Mesendoderm (in vitro differentiated cells): Measurements from ENCODE around the gene SPTLC3.

ENCODE experiments used
- DNase-seq: peaks from one replicate; pipeline ENCODE4 v3.0.0; 2013
- H2AK5ac ChIP-seq: 2 replicates; pipeline ENCODE4 v1.6.1; 2013; ENCODE audit warnings: low read length, inconsistent platforms
- H2BK120ac ChIP-seq: 2 replicates; pipeline ENCODE4 v1.6.1; 2013; ENCODE audit warnings: low read depth, mild to moderate bottlenecking, low read length, moderate library complexity, mixed read lengths
- H2BK15ac ChIP-seq: replicated peaks from 2 replicates; pipeline ENCODE4 v1.6.1; 2013; ENCODE audit warnings: low read depth, mild to moderate bottlenecking, moderate library complexity
- H2BK5ac ChIP-seq: 2 replicates; pipeline ENCODE4 v1.6.1; 2013; ENCODE audit warnings: low read length, inconsistent platforms
- H3K18ac ChIP-seq: 2 replicates; pipeline ENCODE4 v1.6.1; 2013; ENCODE audit warnings: mild to moderate bottlenecking, low read length, mixed read lengths
- H3K23ac ChIP-seq: one replicate; pipeline ENCODE4 v1.6.1; 2013; ENCODE audit warnings: low read length
- H3K27ac ChIP-seq: 2 replicates; pipeline ENCODE4 v1.5.1; 2013; ENCODE audit warnings: low read depth, mild to moderate bottlenecking, inconsistent platforms, low read length, moderate library complexity
- H3K27me3 ChIP-seq: 2 replicates; pipeline ENCODE4 v1.6.1; 2013; ENCODE audit warnings: low read length, control low read depth, mild to moderate bottlenecking, inconsistent platforms; ENCODE audit not compliant: insufficient read depth, poor library complexity
- H3K36me3 ChIP-seq: 2 replicates; pipeline ENCODE4 v1.6.1; 2013; ENCODE audit warnings: low read length, inconsistent platforms; ENCODE audit not compliant: control insufficient read depth, insufficient read depth
- H3K4ac ChIP-seq: one replicate; pipeline ENCODE4 v1.6.1; 2013; ENCODE audit warnings: low read depth, mild to moderate bottlenecking, low read length, moderate library complexity
- H3K4me1 ChIP-seq: 2 replicates; pipeline ENCODE4 v1.6.1; 2013; ENCODE audit warnings: low read depth, low read length, inconsistent platforms; ENCODE audit not compliant: control insufficient read depth
- H3K4me2 ChIP-seq: 2 replicates; pipeline ENCODE4 v1.6.1; 2013; ENCODE audit warnings: low read length
- H3K4me3 ChIP-seq: 2 replicates; pipeline ENCODE4 v1.5.1; 2013; ENCODE audit warnings: mild to moderate bottlenecking, low read length
- H3K56ac ChIP-seq: one replicate; pipeline ENCODE4 v1.6.1; 2013; ENCODE audit warnings: low read length
- H3K79me1 ChIP-seq: 2 replicates; pipeline ENCODE4 v1.6.1; 2013; ENCODE audit warnings: low read length, inconsistent platforms
- H3K79me2 ChIP-seq: 2 replicates; pipeline ENCODE4 v1.6.1; 2013; ENCODE audit warnings: mild to moderate bottlenecking, low read length; ENCODE audit not compliant: control insufficient read depth, insufficient read depth
- H3K9ac ChIP-seq: 2 replicates; pipeline ENCODE4 v1.6.1; 2013; ENCODE audit warnings: low read length, inconsistent platforms
- H4K5ac ChIP-seq: one replicate; pipeline ENCODE4 v1.6.1; 2013; ENCODE audit warnings: low read length
- H4K8ac ChIP-seq: one replicate; pipeline ENCODE4 v1.6.1; 2013; ENCODE audit warnings: low read depth, mild to moderate bottlenecking, control low read depth, low read length, moderate library complexity
- WGBS: extraction: QIAGEN DNeasy Blood & Tissue Kit; methylation state at CpG from one replicate; pipeline ENCODE4 v1.1.7; 2013; ENCODE audit warnings: low lambda C conversion rate, missing lambda C conversion rate; ENCODE audit not compliant: insufficient coverage; ENCODE audit errors: extremely low coverage; 5-methylcytosine and 5-hydroxymethylcytosine counted together

SPTLC3 gene

DNA sequence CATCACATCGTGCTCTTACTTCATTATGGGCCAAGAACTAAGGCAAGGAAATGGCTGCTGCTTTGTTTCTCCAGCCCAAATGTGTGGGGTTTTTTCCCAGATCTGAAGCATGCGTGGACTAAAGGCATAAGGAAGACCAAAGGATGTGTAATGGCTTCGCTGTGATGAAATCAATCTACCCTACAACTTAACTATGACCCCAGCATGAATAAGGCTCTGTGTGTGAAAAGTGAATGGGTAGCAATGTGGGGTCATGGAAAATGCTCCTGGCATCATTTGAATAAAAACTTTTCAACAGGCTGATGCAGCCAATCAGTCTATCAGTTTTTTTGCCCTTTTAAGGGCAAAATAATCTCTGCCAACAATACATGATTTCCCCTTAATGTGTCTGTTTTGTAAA lies 162.0 kb downstream of the SPTLC3 start:
- Histone ChIP-seq H2BK5ac (no peak overlapping the region), H4K5ac (no peak overlapping the region), H2AK5ac (no peak overlapping the region), H3K9ac (no peak overlapping the region), H3K23ac (no peak overlapping the region), H4K8ac (no peak overlapping the region), H3K56ac (no peak overlapping the region), H3K18ac (no peak overlapping the region), H3K27me3 (no peaks in the 10 kb centered on the region), H2BK120ac (no peak overlapping the region), H3K4me3 (no peak overlapping the region), H3K79me1 (no peaks in the 10 kb centered on the region), H3K79me2 (no peaks in the 10 kb centered on the region), H2BK15ac (no peak overlapping the region), H3K4ac (no peak overlapping the region), H3K4me2 (no peak overlapping the region), H3K27ac (no peak overlapping the region), H3K36me3 (no peaks in the 10 kb centered on the region), H3K4me1 (no peaks in the 10 kb centered on the region)
- DNase-seq = no peak
- WGBS = no CpG with 5 or more reads among the region's 3 CpGs

DNA sequence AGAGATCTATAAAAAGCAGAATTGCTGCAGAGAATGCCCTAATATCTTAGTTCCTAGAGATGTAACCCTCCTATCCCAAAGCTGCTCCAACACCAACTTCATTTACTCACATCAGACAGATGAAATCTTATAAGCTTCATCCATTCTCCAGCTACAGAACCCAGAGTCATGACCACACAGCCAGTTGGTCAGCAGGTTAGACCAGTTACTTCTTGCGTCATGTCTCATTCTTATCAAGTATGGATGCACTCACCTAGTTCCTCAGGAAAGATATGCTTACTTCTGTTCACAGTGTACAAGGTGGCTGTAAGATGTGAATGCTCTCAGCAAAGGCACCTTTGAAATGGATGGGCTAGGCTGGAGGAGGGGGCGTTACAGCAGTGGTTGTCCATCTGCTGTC lies 164.4 kb downstream of the SPTLC3 start:
- H3K4me3 ChIP-seq = no peak overlapping the region
- H2AK5ac ChIP-seq = no peak overlapping the region
- no peak overlapping the region for H3K9ac ChIP-seq
- H3K56ac ChIP-seq = no peak overlapping the region
- no peaks in the 10 kb centered on the region for H3K79me2 ChIP-seq
- no peak overlapping the region for H2BK15ac ChIP-seq
- H3K27ac ChIP-seq = no peak overlapping the region
- no CpG with 5 or more reads among the region's 2 CpGs for WGBS
- no peak overlapping the region for H3K4me2 ChIP-seq
- no peak overlapping the region for H3K4ac ChIP-seq
- H3K4me1 ChIP-seq = no peaks in the 10 kb centered on the region
- no peak overlapping the region for H2BK5ac ChIP-seq
- H4K5ac ChIP-seq = no peak overlapping the region
- no peaks in the 10 kb centered on the region for H3K36me3 ChIP-seq
- no peak overlapping the region for H2BK120ac ChIP-seq
- DNase-seq = no peak
- H3K27me3 ChIP-seq = no peaks in the 10 kb centered on the region
- no peak overlapping the region for H4K8ac ChIP-seq
- no peak overlapping the region for H3K23ac ChIP-seq
- no peaks in the 10 kb centered on the region for H3K79me1 ChIP-seq
- no peak overlapping the region for H3K18ac ChIP-seq

DNA sequence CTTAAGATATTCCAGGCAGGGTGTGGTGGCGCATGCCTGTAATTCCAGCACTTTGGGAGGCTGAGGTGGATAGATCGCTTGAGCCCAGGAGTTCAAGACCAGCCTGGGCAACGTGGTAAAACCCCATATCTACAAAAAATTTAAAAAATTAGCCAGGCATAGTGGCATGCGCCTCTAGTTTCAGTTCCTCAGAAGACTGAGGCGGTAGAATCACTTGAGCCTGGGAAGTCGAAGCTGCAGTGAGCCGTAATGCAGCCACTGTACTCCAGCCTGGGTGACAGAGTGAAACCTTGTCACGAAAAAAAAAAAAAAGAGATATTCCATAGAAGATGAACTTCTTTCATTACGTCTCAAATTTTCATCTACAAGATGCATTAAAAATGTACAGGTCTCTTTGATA lies 165.6 kb downstream of the SPTLC3 start:
- no CpG with 5 or more reads among the region's 9 CpGs for WGBS
- no peak overlapping the region for H4K8ac ChIP-seq
- no peaks in the 10 kb centered on the region for H3K79me1 ChIP-seq
- no peak overlapping the region for H2BK5ac ChIP-seq
- H3K4ac ChIP-seq = no peak overlapping the region
- no peak overlapping the region for H3K4me3 ChIP-seq
- H3K4me1 ChIP-seq = no peaks in the 10 kb centered on the region
- no peak overlapping the region for H2BK15ac ChIP-seq
- no peak overlapping the region for H3K27ac ChIP-seq
- H3K18ac ChIP-seq = no peak overlapping the region
- no peak overlapping the region for H3K9ac ChIP-seq
- H2BK120ac ChIP-seq = no peak overlapping the region
- no peaks in the 10 kb centered on the region for H3K79me2 ChIP-seq
- DNase-seq = no peak
- no peak overlapping the region for H3K4me2 ChIP-seq
- no peaks in the 10 kb centered on the region for H3K36me3 ChIP-seq
- no peaks in the 10 kb centered on the region for H3K27me3 ChIP-seq
- H3K56ac ChIP-seq = no peak overlapping the region
- no peak overlapping the region for H4K5ac ChIP-seq
- H3K23ac ChIP-seq = no peak overlapping the region
- H2AK5ac ChIP-seq = no peak overlapping the region

DNA sequence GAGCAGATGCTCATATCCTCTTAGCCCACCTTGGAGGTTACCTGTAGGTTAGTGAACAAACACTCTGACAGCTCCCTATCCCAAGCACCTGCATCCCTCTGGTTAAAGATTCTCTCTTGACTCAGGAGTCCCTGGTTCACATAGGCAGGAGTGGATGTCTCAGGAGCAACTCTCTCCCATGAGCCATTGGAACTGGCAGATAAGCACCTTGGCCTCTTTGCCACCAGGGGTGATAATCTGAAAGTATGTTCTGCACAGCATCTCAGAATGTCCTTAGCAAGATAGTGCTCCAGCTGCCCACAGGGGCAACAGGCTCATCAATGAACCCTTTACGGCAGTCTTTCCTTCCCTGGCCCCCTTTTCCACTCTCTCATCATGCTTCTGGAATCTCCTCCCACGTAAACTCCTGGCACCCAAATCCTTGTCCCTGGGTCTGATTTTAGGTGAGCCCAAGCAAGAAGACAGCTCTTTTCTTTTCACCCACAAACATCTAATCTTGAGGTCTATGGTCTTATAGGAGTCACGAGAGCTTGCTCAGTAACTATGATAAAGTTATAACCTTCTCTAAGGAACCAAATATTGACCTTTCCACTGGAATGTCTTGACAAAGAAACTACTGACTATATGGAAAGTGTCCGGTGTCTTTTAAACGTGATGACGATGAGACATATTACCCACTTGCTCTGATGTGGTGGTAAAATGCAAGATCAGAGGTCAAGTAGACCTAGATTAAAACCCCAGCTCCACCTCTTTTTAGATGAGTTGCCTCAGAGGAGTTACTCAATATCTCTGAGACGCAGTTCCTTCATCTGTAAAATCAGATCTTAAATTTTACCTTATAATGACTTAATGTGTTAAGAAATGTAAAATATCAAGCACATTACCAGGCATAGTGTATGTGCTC lies 172.5 kb downstream of the SPTLC3 start:
- no peak overlapping the region for H3K9ac ChIP-seq
- H3K23ac ChIP-seq = no peak overlapping the region
- H3K18ac ChIP-seq = no peak overlapping the region
- H3K79me1 ChIP-seq = no peaks in the 10 kb centered on the region
- DNase-seq = no peak
- no peaks in the 10 kb centered on the region for H3K79me2 ChIP-seq
- H2BK15ac ChIP-seq = no peak overlapping the region
- no peaks in the 10 kb centered on the region for H3K36me3 ChIP-seq
- no peak overlapping the region for H3K27ac ChIP-seq
- no peaks in the 10 kb centered on the region for H3K27me3 ChIP-seq
- no peak overlapping the region for H4K8ac ChIP-seq
- no peak overlapping the region for H2BK120ac ChIP-seq
- H2AK5ac ChIP-seq = no peak overlapping the region
- WGBS = no CpG with 5 or more reads among the region's 7 CpGs
- no peaks in the 10 kb centered on the region for H3K4me1 ChIP-seq
- no peak overlapping the region for H4K5ac ChIP-seq
- H2BK5ac ChIP-seq = no peak overlapping the region
- H3K56ac ChIP-seq = no peak overlapping the region
- no peak overlapping the region for H3K4ac ChIP-seq
- no peak overlapping the region for H3K4me2 ChIP-seq
- H3K4me3 ChIP-seq = no peak overlapping the region

DNA sequence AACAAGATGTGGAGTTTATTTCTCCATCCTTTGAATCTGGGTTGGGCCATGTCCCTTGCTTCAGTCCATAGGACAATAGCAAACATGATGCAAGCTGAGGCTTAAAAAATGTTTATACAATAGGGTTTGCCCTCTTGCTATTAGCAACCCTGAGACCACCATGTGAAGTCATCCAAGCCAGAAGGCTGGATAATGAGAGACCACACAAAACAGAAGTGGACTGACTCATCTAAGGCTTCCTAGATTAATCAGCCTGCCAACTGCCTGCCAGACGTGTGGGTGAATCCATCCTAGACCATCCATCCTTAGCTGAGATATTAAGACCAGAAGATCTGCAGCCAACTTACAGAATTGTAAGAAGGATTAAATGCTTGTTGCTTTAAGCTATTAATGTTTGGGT lies 174.2 kb downstream of the SPTLC3 start:
- H3K79me2 ChIP-seq = no peaks in the 10 kb centered on the region
- H3K4ac ChIP-seq = no peak overlapping the region
- no peak overlapping the region for H3K23ac ChIP-seq
- H4K8ac ChIP-seq = no peak overlapping the region
- no peak overlapping the region for H4K5ac ChIP-seq
- no peak overlapping the region for H2BK5ac ChIP-seq
- no peaks in the 10 kb centered on the region for H3K4me1 ChIP-seq
- no peak overlapping the region for H3K4me3 ChIP-seq
- no peak overlapping the region for H2AK5ac ChIP-seq
- H3K27ac ChIP-seq = no peak overlapping the region
- no peak overlapping the region for H3K18ac ChIP-seq
- H2BK120ac ChIP-seq = no peak overlapping the region
- H3K56ac ChIP-seq = no peak overlapping the region
- H3K4me2 ChIP-seq = no peak overlapping the region
- no peak overlapping the region for H3K9ac ChIP-seq
- no peaks in the 10 kb centered on the region for H3K79me1 ChIP-seq
- no peak for DNase-seq
- WGBS = no CpG with 5 or more reads among the region's 1 CpG
- no peak overlapping the region for H2BK15ac ChIP-seq
- H3K36me3 ChIP-seq = no peaks in the 10 kb centered on the region
- H3K27me3 ChIP-seq = no peaks in the 10 kb centered on the region
